Effector memory CD4-positive, alpha-beta T cell (primary cell): ENCODE results near the gene DNAJC28.
A peak's percentile ranks its signal among the peaks of the same experiment; 100 is the strongest.

Experiments used
- DNase-seq, 3 donors: peaks; one replicate each; pipeline ENCODE4 v3.0.0-alpha.2; 2020
- H3K27ac ChIP-seq: 2 replicates; pipeline ENCODE4 v1.7.0; 2013; ENCODE audit warnings: mild to moderate bottlenecking, low read length, moderate library complexity; ENCODE audit not compliant: insufficient read depth, poor library complexity, severe bottlenecking
- H3K27me3 ChIP-seq: replicated peaks from 2 replicates; pipeline ENCODE4 v1.7.0; 2013; ENCODE audit warnings: mild to moderate bottlenecking, low read length; ENCODE audit not compliant: insufficient read depth, control insufficient read depth, poor library complexity, severe bottlenecking
- H3K36me3 ChIP-seq: 2 replicates; pipeline ENCODE4 v1.7.0; 2013; ENCODE audit warnings: mild to moderate bottlenecking, low read length, moderate library complexity; ENCODE audit not compliant: control insufficient read depth, insufficient read depth
- H3K4me1 ChIP-seq: 2 replicates; pipeline ENCODE4 v1.7.0; 2013; ENCODE audit warnings: low read length, mild to moderate bottlenecking; ENCODE audit not compliant: control insufficient read depth, insufficient read depth, poor library complexity, severe bottlenecking
- H3K4me3 ChIP-seq: 2 replicates; pipeline ENCODE4 v1.7.0; 2013; ENCODE audit warnings: low read length, low read depth, mild to moderate bottlenecking; ENCODE audit not compliant: insufficient read depth, poor library complexity, severe bottlenecking
- H3K9me3 ChIP-seq: 2 replicates; pipeline ENCODE4 v1.7.0; 2013; ENCODE audit warnings: mild to moderate bottlenecking, low read length, moderate library complexity; ENCODE audit not compliant: control insufficient read depth
- total RNA-seq, 3 donors: gene quantifications; one replicate each; lab custom pipeline; 2026; lab: John Stamatoyannopoulos, UW

DNAJC28 gene
- total RNA-seq: 0.52 to 1.2 (median 0.52) reads per million in 3 donors

DNA sequence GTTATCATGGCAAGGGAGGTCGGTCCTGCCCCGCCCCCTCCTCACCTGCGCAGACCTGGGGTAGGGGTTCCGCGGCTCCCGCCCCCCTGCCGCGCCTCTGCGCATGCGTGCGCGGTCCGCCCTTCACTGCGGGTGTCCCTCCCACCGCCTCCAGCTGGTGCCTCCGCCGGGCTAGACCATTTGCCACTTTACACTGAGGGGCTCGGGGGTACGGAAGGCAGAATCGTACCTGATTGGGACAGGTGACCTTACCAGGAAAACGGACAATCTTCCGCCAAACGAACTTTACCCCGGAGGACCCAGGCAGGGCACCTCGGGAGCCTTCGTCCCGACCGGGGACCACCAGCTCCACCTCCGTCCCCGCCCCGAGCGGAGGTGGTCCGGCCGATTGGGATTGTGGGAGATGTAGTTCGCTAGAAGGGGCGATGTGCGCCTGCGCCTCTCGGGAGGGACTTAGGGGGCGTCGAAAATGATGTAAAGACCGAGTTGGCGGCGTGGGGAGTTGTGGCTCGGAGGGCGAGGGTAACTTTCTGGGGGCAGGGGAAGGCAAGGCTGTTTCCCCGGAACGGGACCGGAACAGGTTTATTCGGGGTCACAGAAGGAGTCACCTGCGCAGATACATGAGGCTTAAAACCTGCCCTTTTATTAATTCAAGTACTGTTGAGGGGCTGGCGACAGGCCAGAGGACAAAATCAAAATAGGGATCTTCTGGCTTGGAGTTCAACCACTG, at the start of gene DNAJC28:
Gene DNAJC28, minus strand, starts transcription at position 344 of the 730 bp plus-strand sequence. CDS start 2,323 bp downstream, outside the sequence.
- Histone ChIP-seq H3K4me1 (peaks cover 5% of the 10 kb centered on the region), H3K27ac (peak within 1 kb of the TSS; percentile 72), H3K36me3 (no peaks in the 10 kb centered on the region), H3K9me3 (no peaks in the 10 kb centered on the region), H3K4me3 (peak within 1 kb of the TSS; percentile 77), H3K27me3 (no peaks in the 10 kb centered on the region)
- peak; percentile 83 to 91 (median 90) for DNase-seq

GRCh38 chr21:33541105-33541711, 49.7 kb upstream of the DNAJC28 start:
- Histone ChIP-seq H3K36me3 (peaks cover 22% of the 10 kb centered on the region), H3K27ac (peak overlapping the region; percentile 99), H3K9me3 (no peaks in the 10 kb centered on the region), H3K27me3 (no peaks in the 10 kb centered on the region), H3K4me3 (peak overlapping the region; percentile 82), H3K4me1 (peaks cover 14% of the 10 kb centered on the region)
- DNase-seq: no peak

DNA sequence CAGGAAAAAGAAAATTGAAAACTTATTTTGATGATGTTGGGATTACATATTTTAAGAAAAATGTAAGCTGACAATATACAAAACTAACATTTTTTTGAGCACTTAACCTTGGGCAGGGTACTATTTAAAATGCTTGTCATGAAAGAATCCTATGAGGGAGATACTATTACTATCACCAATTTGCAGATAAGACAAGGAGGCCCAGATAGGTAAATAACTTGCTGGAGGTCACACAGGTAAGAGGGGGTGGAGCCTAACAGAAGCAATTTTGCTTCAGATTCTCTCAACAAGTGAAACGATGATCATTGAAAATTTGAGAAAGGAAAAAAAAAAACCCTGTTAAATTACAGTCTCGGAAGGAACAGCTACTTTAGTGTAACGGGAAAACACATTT, 49.2 kb upstream of the DNAJC28 start:
- H3K27ac ChIP-seq: no peak overlapping the region
- peaks cover 14% of the 10 kb centered on the region for H3K4me1 ChIP-seq
- no peak for DNase-seq
- H3K9me3 ChIP-seq: no peaks in the 10 kb centered on the region
- H3K4me3 ChIP-seq: no peak overlapping the region
- H3K36me3 ChIP-seq: peaks cover 26% of the 10 kb centered on the region
- no peaks in the 10 kb centered on the region for H3K27me3 ChIP-seq

DNA sequence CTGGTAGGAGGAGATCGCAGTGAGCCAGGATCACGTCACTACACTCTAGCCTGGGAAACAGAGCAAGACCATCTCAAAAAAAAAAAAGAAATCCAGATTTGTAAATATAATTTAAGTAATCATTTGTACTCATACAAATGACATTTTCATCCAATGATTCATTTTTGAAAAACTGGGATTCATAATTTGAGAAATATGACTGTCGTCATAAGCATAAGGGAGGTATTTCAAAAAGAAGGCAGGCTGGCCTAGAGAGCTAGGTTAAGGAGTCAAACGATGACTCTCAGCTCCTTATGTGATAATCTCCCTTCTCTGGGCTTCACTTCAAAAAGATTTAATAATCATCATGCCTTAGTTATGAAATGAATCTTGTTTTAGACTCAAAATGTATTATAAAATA, 48.1 kb upstream of the DNAJC28 start:
- H3K27ac ChIP-seq: no peak overlapping the region
- no peaks in the 10 kb centered on the region for H3K27me3 ChIP-seq
- H3K36me3 ChIP-seq: peaks cover 37% of the 10 kb centered on the region
- H3K9me3 ChIP-seq: no peaks in the 10 kb centered on the region
- H3K4me1 ChIP-seq: peaks cover 9% of the 10 kb centered on the region
- no peak overlapping the region for H3K4me3 ChIP-seq
- no peak for DNase-seq

GRCh38 chr21:33537212-33537611, 45.7 kb upstream of the DNAJC28 start:
- peaks cover 9% of the 10 kb centered on the region for H3K4me1 ChIP-seq

GRCh38 chr21:33531007-33531406, 39.5 kb upstream of the DNAJC28 start:
- Histone ChIP-seq H3K36me3 (peaks cover 88% of the 10 kb centered on the region), H3K9me3 (no peaks in the 10 kb centered on the region), H3K27me3 (no peaks in the 10 kb centered on the region)

More at GRCh38 chr21:33537212-33537611, 45.7 kb upstream of the DNAJC28 start:
- no peak for DNase-seq
- H3K27me3 ChIP-seq: no peaks in the 10 kb centered on the region
- no peak overlapping the region for H3K27ac ChIP-seq
- no peak overlapping the region for H3K4me3 ChIP-seq
- H3K36me3 ChIP-seq: peaks cover 59% of the 10 kb centered on the region
- H3K9me3 ChIP-seq: no peaks in the 10 kb centered on the region

GRCh38 chr21:33522953-33523349, 31.4 kb upstream of the DNAJC28 start:
- peaks cover 32% of the 10 kb centered on the region for H3K36me3 ChIP-seq
- H3K27me3 ChIP-seq: no peaks in the 10 kb centered on the region
- H3K27ac ChIP-seq: no peak overlapping the region
- H3K4me3 ChIP-seq: no peak overlapping the region
- DNase-seq: no peak
- no peaks in the 10 kb centered on the region for H3K4me1 ChIP-seq
- H3K9me3 ChIP-seq: no peaks in the 10 kb centered on the region

More at GRCh38 chr21:33531007-33531406, 39.5 kb upstream of the DNAJC28 start:
- Histone ChIP-seq H3K4me3 (no peak overlapping the region), H3K27ac (no peak overlapping the region), H3K4me1 (no peaks in the 10 kb centered on the region)
- no peak for DNase-seq

DNA sequence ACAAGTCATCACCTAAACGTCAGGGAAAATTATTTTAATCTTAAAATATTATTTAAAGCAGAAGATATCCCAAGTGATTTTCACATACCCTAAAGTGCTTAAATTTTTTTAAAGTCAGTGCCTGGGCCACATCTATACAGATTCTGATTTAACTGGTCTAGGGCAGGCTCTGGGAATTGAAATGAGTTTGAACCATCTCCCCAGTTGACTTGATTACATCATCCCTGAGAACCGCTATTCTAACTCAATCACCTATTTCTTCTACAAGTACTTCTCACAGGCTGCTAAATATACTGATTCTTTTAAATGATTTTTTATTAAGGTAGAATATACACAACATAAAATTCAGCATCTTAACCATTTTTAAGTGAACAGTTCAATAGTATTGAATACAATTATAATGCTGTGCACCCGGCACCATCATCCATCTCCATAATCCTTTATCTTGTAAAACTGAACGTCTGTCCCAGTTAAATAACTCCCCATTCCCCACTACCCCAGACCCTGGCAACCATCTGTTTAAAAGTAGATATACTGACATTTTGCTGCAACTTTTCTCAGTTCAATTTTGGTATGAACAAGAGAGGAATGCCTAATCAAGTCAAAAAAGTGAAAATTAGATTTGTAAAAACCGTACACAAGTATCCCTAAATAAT, 30.9 kb upstream of the DNAJC28 start:
- no peak for DNase-seq
- H3K4me3 ChIP-seq: no peak overlapping the region
- H3K36me3 ChIP-seq: peaks cover 31% of the 10 kb centered on the region
- H3K27ac ChIP-seq: no peak overlapping the region
- H3K4me1 ChIP-seq: no peaks in the 10 kb centered on the region
- H3K9me3 ChIP-seq: no peaks in the 10 kb centered on the region
- no peaks in the 10 kb centered on the region for H3K27me3 ChIP-seq

DNA sequence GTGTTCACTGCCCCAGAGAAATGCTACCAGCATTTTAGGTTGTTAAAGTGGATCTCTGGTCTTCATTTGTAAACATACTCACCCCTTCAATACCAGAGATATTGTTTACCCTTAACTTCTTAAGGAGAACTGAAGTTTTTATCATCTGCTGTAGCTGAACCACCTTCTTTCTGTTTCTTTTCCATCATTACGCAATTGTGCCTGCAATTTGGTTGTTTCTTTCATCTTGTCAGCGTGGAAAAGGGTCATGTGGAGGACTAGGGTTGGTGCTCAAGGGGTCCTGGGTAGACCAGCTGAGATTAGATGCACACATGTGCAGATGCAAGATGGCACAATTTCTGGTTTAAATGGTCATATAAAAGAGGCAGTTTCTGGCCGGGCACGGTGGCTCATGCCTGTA, 27.4 kb upstream of the DNAJC28 start:
- H3K27ac ChIP-seq: no peak overlapping the region
- no peak overlapping the region for H3K4me3 ChIP-seq
- peaks cover 43% of the 10 kb centered on the region for H3K36me3 ChIP-seq
- DNase-seq: no peak
- no peaks in the 10 kb centered on the region for H3K4me1 ChIP-seq
- no peaks in the 10 kb centered on the region for H3K27me3 ChIP-seq
- no peaks in the 10 kb centered on the region for H3K9me3 ChIP-seq

DNA sequence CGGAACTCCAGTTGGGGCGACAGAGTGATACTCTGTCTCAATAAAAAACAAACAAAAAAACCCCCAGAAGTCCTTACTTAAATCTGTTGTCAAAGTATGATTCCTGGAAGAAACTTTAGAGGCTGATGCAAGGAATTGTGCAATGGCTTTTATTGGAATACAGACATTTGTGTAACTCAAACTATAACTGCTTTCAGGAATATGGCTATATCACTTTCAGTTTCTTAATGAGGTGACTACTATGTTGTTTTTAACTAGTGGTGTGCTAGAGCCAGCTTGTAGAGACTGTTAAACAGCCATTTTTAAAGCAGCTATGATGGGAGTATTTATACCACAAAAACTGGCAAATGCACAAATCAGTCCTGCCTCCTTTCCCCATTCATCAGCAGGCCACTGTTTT, 22.7 kb upstream of the DNAJC28 start:
- H3K9me3 ChIP-seq: no peaks in the 10 kb centered on the region
- H3K36me3 ChIP-seq: peaks cover 60% of the 10 kb centered on the region
- DNase-seq: no peak
- H3K27me3 ChIP-seq: no peaks in the 10 kb centered on the region
- H3K4me3 ChIP-seq: no peak overlapping the region
- no peaks in the 10 kb centered on the region for H3K4me1 ChIP-seq
- H3K27ac ChIP-seq: no peak overlapping the region
